ENCODE results near the gene CKMT1A.

The CKMT1A gene

GRCh38 chr15:43748376-43748775 is 54.7 kb downstream of the CKMT1A start:
- DNase-seq (ENCODE audit: low read depth), result no peak

More at GRCh38 chr15:43748376-43748775, 54.7 kb downstream of the CKMT1A start:
- TF ChIP-seq CTCF (IDR thresholded peaks at IDR 0.05; ENCODE audit: low read depth, low read length, missing control alignments), result no peak
- in situ Hi-C loops (cut with HindIII; ENCODE audit: low sequenced_read_pairs), result no loop called here
- peak overlapping the region; percentile 75 for H3K4me3 ChIP-seq (ENCODE audit: low read depth, low read length)

Measured in astrocyte of the cerebellum (primary cell).